Hematopoietic multipotent progenitor cell treated with erythropoietin and hydrocortisone succinate and interleukin-3 and kit ligand, for 15 days (in vitro differentiated cells): Measurements from ENCODE around the gene MORN3.
"Not testable (repeated sequence)": the region's sequence is repeated elsewhere in the genome, so short reads cannot be mapped to it uniquely, and the experiment has no call there.

Experiments used
- DNase-seq: peaks from one replicate; pipeline ENCODE4 v3.0.0-alpha.2; 2015; ENCODE audit warnings: low spot score

Gene MORN3

GRCh38 chr12:121638298-121639202, 30.9 kb downstream of the MORN3 start:
- DNase-seq = no peak

- no peak for DNase-seq
These were observed 32.1 kb downstream of the MORN3 start for GRCh38 chr12:121637231-121637914.

GRCh38 chr12:121634836-121635235, 34.6 kb downstream of the MORN3 start:
- no peak for DNase-seq

- DNase-seq = not testable (repeated sequence)
These were observed 35.6 kb downstream of the MORN3 start for GRCh38 chr12:121633833-121634196.

- no peak for DNase-seq
These were observed 37.1 kb downstream of the MORN3 start for GRCh38 chr12:121632069-121632970.

- no peak for DNase-seq
These were observed 38.6 kb downstream of the MORN3 start for GRCh38 chr12:121630791-121631355.

GRCh38 chr12:121628536-121628935, 40.9 kb downstream of the MORN3 start:
- DNase-seq = no peak

- DNase-seq = no peak
These were observed 41.4 kb downstream of the MORN3 start for GRCh38 chr12:121628037-121628436.

GRCh38 chr12:121626853-121627640, 42.4 kb downstream of the MORN3 start:
- peak; percentile 18 for DNase-seq

GRCh38 chr12:121626087-121626852, 43.2 kb downstream of the MORN3 start, which contains the start of gene ORAI1:
Gene ORAI1, plus strand, starts transcription at chr12:121626530.
- peak; percentile 95 for DNase-seq

GRCh38 chr12:121620333-121620891, 49.0 kb downstream of the MORN3 start:
- no peak for DNase-seq

- DNase-seq = no peak
These were observed 50.7 kb downstream of the MORN3 start for GRCh38 chr12:121618659-121619233.

- no peak for DNase-seq
These were observed 54.5 kb downstream of the MORN3 start for GRCh38 chr12:121614872-121615467.

GRCh38 chr12:121613462-121613861, 56.0 kb downstream of the MORN3 start:
- no peak for DNase-seq

- DNase-seq = no peak
These were observed 58.1 kb downstream of the MORN3 start for GRCh38 chr12:121611306-121611705.

- DNase-seq = no peak
These were observed 59.0 kb downstream of the MORN3 start for GRCh38 chr12:121610239-121611149.

GRCh38 chr12:121608301-121608700, 61.2 kb downstream of the MORN3 start:
- no peak for DNase-seq

- DNase-seq = no peak
These were observed 65.9 kb downstream of the MORN3 start for GRCh38 chr12:121603581-121603980.
